KMS-11 (cell line): ENCODE results near the gene RAB4A.

Source experiments
- H2AFZ ChIP-seq: fragments of 200-600 bp; sonication (generic); 2 replicates; pipeline ENCODE4 v1.6.1; 2016; ENCODE audit warnings: antibody characterized with exemption, mixed run types, low read depth
- H3K27ac ChIP-seq: fragments of 200-600 bp; sonication (generic); 2 replicates; pipeline ENCODE4 v1.6.1; 2016; ENCODE audit warnings: mild to moderate bottlenecking, mixed run types
- H3K27me3 ChIP-seq: fragments of 200-600 bp; sonication (generic); 2 replicates; pipeline ENCODE4 v1.6.1; 2017; ENCODE audit warnings: mild to moderate bottlenecking, low read depth, mixed run types, moderate library complexity; ENCODE audit not compliant: insufficient read depth
- H3K36me3 ChIP-seq: fragments of 200-600 bp; sonication (generic); 2 replicates; pipeline ENCODE4 v1.6.1; 2017; ENCODE audit warnings: mild to moderate bottlenecking, mixed run types; ENCODE audit not compliant: insufficient read depth
- H3K4me1 ChIP-seq: fragments of 200-600 bp; sonication (generic); 2 replicates; pipeline ENCODE4 v1.6.1; 2016; ENCODE audit warnings: mild to moderate bottlenecking, low read depth, mixed run types; ENCODE audit not compliant: poor library complexity, severe bottlenecking
- H3K4me2 ChIP-seq: fragments of 200-600 bp; sonication (generic); 2 replicates; pipeline ENCODE4 v1.7.0; 2016; ENCODE audit warnings: mild to moderate bottlenecking, mixed run types
- H3K4me3 ChIP-seq: fragments of 200-600 bp; sonication (generic); IDR thresholded peaks from 2 replicates; pipeline ENCODE4 v1.6.1; 2017; ENCODE audit warnings: low read depth, low read length, mixed read lengths; ENCODE audit not compliant: insufficient read depth
- H3K79me2 ChIP-seq: fragments of 200-600 bp; sonication (generic); 2 replicates; pipeline ENCODE4 v1.6.1; 2016; ENCODE audit warnings: low read depth, mixed run types; ENCODE audit not compliant: insufficient read depth
- H3K9ac ChIP-seq: fragments of 200-600 bp; sonication (generic); 2 replicates; pipeline ENCODE4 v1.6.1; 2016; ENCODE audit warnings: mild to moderate bottlenecking, mixed run types
- H4K20me1 ChIP-seq: fragments of 200-600 bp; sonication (generic); 2 replicates; pipeline ENCODE4 v1.6.1; 2016; ENCODE audit warnings: mild to moderate bottlenecking, mixed run types; ENCODE audit not compliant: insufficient read depth
- TF ChIP-seq, protein P1 (sequence below): fragments of 200-600 bp; sonication (generic); conservative IDR thresholded peaks from 2 replicates; pipeline ENCODE4 v1.6.1; 2017; ENCODE audit warnings: low read depth, mild to moderate bottlenecking, antibody characterized with exemption, low read length, moderate library complexity, mixed read lengths

RAB4A gene

DNA sequence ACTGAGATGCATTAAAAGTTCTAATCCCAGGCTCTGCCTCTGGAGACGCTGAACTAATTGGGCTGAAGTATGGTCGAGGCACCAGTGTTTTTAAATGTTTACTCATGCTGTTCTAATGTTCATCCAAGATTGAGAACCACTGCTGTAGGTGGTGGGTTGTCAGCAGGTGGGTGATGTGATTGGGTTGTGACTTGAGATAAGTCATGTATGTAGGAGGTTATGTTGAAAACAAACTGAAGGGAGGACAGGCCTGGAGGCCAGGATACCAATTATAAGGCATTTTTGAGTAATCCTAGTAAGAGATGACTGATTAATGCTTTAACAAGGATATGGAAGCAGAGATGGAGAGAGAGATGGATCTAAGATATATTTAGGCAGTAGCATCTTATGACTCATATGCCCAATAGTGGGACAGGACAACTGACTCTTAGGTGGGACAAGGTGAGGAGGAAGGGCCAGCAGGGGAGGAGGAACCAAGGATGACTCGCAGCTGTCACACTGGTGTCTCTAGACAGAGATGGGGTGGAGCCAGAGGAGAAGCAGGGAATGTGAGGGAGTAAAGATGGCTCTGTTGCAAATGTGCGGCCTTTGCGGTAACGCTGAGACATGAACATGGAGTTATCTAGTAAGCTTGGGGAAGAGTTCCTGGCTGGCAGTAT, 29.3 kb downstream of the RAB4A start:
- Histone ChIP-seq H3K4me3 (no peak overlapping the region), H2AFZ (no peak overlapping the region), H3K79me2 (no peaks in the 10 kb centered on the region), H3K27me3 (no peaks in the 10 kb centered on the region), H3K36me3 (no peaks in the 10 kb centered on the region; the same call in 1 of the 2 replicates), H3K27ac (no peak overlapping the region), H4K20me1 (no peaks in the 10 kb centered on the region), H3K9ac (no peak overlapping the region), H3K4me1 (no peaks in the 10 kb centered on the region), H3K4me2 (no peak overlapping the region)
- TF ChIP-seq, protein P1, sequence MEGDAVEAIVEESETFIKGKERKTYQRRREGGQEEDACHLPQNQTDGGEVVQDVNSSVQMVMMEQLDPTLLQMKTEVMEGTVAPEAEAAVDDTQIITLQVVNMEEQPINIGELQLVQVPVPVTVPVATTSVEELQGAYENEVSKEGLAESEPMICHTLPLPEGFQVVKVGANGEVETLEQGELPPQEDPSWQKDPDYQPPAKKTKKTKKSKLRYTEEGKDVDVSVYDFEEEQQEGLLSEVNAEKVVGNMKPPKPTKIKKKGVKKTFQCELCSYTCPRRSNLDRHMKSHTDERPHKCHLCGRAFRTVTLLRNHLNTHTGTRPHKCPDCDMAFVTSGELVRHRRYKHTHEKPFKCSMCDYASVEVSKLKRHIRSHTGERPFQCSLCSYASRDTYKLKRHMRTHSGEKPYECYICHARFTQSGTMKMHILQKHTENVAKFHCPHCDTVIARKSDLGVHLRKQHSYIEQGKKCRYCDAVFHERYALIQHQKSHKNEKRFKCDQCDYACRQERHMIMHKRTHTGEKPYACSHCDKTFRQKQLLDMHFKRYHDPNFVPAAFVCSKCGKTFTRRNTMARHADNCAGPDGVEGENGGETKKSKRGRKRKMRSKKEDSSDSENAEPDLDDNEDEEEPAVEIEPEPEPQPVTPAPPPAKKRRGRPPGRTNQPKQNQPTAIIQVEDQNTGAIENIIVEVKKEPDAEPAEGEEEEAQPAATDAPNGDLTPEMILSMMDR, result no peak

- Histone ChIP-seq H3K4me1 (no peaks in the 10 kb centered on the region), H3K27me3 (no peaks in the 10 kb centered on the region), H4K20me1 (no peaks in the 10 kb centered on the region), H3K4me3 (no peak overlapping the region), H3K9ac (no peak overlapping the region), H3K79me2 (no peaks in the 10 kb centered on the region), H3K27ac (no peak overlapping the region), H3K36me3 (no peaks in the 10 kb centered on the region; the same call in 1 of the 2 replicates), H2AFZ (no peak overlapping the region), H3K4me2 (no peak overlapping the region)
- TF ChIP-seq, protein P1, result no peak
Observed at GRCh38 chr1:229302740-229303139, 31.8 kb downstream of the RAB4A start.

GRCh38 chr1:229303855-229304254, 32.9 kb downstream of the RAB4A start:
- no peaks in the 10 kb centered on the region for H3K79me2 ChIP-seq
- H3K36me3 ChIP-seq, result no peaks in the 10 kb centered on the region; the same call in 1 of the 2 replicates
- H3K9ac ChIP-seq, result no peak overlapping the region
- H3K27ac ChIP-seq, result no peak overlapping the region
- TF ChIP-seq, protein P1, result no peak
- no peaks in the 10 kb centered on the region for H3K27me3 ChIP-seq
- no peaks in the 10 kb centered on the region for H3K4me1 ChIP-seq
- no peak overlapping the region for H3K4me3 ChIP-seq
- no peaks in the 10 kb centered on the region for H4K20me1 ChIP-seq
- H2AFZ ChIP-seq, result no peak overlapping the region
- H3K4me2 ChIP-seq, result no peak overlapping the region

GRCh38 chr1:229305392-229305791, 34.5 kb downstream of the RAB4A start:
- Histone ChIP-seq H3K36me3 (no peaks in the 10 kb centered on the region; the same call in 1 of the 2 replicates), H3K4me2 (no peak overlapping the region), H3K4me1 (no peaks in the 10 kb centered on the region), H3K27me3 (no peaks in the 10 kb centered on the region), H4K20me1 (no peaks in the 10 kb centered on the region), H3K79me2 (no peaks in the 10 kb centered on the region), H3K27ac (no peak overlapping the region), H3K9ac (no peak overlapping the region), H2AFZ (no peak overlapping the region), H3K4me3 (no peak overlapping the region)
- TF ChIP-seq, protein P1, result no peak
